ENCODE measurements around the gene MRPL1. TPM values are rescaled to one million over a fixed set of nuclear protein-coding genes. Genes with fewer than 3 reads are reported as not detected.

The MRPL1 gene
- total and polyA plus RNA-seq, 2 of the 13 experiments (the other 11 are each of a cell fraction or from before 2014, with no cell fraction given), result 23.3 to 61.5 TPM

- TF ChIP-seq HNF1B (CRISPR knock-in tag; IDR thresholded peaks at IDR 0.05) (no peak), ZNF589 (CRISPR knock-in tag; conservative IDR thresholded peaks at IDR 0.05) (no peak), ZNF703 (CRISPR knock-in tag; IDR thresholded peaks at IDR 0.05; ENCODE audit: borderline replicate concordance) (no peak), NFIB (CRISPR knock-in tag; IDR thresholded peaks at IDR 0.05; ENCODE audit: borderline replicate concordance) (no peak), U2AF2 (IDR thresholded peaks at IDR 0.05; ENCODE audit: low read depth, low read length) (no peak), ZNF782 (CRISPR knock-in tag; IDR thresholded peaks at IDR 0.05; ENCODE audit: borderline replicate concordance) (no peak), HES4 (CRISPR knock-in tag; IDR thresholded peaks at IDR 0.05; ENCODE audit: borderline replicate concordance) (no peak), IKZF5 (CRISPR knock-in tag; IDR thresholded peaks at IDR 0.05) (no peak), THAP11 (CRISPR knock-in tag; IDR thresholded peaks at IDR 0.05) (0 out of 2 replicates have a peak, but pooled peaks have one; percentile 16), STAT6 (CRISPR knock-in tag; IDR thresholded peaks at IDR 0.05; ENCODE audit: borderline replicate concordance) (no peak), TIGD3 (CRISPR knock-in tag; IDR thresholded peaks at IDR 0.05; ENCODE audit: borderline replicate concordance) (no peak; the same call in 1 of the 2 replicates), ZNF7 (CRISPR knock-in tag; IDR thresholded peaks at IDR 0.05) (no peak), SRF (IDR thresholded peaks at IDR 0.05; ENCODE audit: low read depth, low read length) (no peak), ZNF276 (CRISPR knock-in tag; IDR thresholded peaks at IDR 0.05; ENCODE audit: low read depth) (no peak), ZNF232 (CRISPR knock-in tag; IDR thresholded peaks at IDR 0.05; ENCODE audit: borderline replicate concordance) (no peak), NCOA5 (CRISPR knock-in tag; IDR thresholded peaks at IDR 0.05) (no peak), ZNF354B (CRISPR knock-in tag; IDR thresholded peaks at IDR 0.05) (no peak), TAF15 (IDR thresholded peaks at IDR 0.05; ENCODE audit: low read depth, low read length, poor library complexity, severe bottlenecking) (no peak), HOXA3 (CRISPR knock-in tag; IDR thresholded peaks at IDR 0.05) (peak; percentile 24; the same call in 1 of the 2 replicates)
These were observed 45.1 kb upstream of the MRPL1 start (continued) for GRCh38 chr4:77817304-77818072.
